ENCODE data around the gene CLN3. TPM values are rescaled to one million over a fixed set of nuclear protein-coding genes. Genes with fewer than 3 reads are reported as not detected.

The CLN3 gene
- total and polyA plus RNA-seq, 2 of the 13 experiments (the other 11 are each of a cell fraction or from before 2014, with no cell fraction given), result 23.4 to 46.8 TPM

DNA sequence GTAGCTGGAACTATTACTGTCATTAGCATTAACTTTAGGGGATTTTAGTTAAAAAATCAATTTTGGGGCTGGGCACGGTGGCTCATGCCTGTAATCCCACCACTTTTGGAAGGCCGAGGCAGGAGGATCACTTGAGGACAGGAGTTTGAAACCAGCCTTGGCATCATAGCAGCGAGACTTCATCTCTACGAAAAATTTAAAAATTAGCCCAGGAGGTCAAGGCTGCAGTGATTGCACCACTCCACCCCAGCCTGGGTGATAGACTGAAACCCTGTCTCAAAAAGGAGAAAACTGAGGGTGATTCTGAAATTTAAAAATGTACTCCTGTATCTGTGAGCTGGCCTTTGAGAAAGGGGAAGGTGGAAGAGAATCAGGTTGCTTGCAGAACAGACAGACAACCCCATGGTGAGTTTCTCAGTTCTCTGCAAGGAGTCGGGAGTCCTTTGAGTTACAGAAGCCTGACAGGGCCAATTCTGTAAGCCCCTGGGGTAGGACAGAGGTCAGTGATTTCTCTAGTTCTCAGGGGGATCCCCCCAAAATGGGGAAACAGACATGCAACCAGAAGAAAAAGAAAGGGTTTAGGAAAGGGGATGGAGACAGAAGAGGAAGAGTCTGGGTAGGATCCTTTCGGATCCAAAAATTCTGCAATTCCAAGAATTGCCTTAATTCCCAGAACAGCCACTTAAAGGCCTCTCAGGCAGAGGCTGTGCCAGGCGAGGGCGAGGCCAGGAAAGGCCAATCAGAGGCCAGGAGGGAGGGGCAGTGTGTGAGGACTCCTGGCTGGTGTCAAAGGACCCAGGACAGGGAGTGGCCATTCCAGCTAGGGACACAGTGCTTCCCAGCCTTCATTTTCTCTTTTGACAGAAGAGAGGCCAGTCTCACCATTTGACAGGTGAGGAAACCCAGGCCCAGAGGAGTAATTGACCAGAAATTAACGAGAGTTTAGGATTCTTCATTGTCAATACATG is 40.2 kb upstream of the CLN3 start (continued):
- TF ChIP-seq ZHX2 (IDR thresholded peaks at IDR 0.05; ENCODE audit: low read depth) (no peak), ZHX2 (CRISPR knock-in tag; IDR thresholded peaks at IDR 0.05; ENCODE audit: borderline replicate concordance) (no peak), ZNF205 (CRISPR knock-in tag; IDR thresholded peaks at IDR 0.05) (no peak), NCOR1 (IDR thresholded peaks at IDR 0.05; ENCODE audit: borderline replicate concordance, low read length) (peak; percentile 23; the same call in 1 of the 2 replicates), ZNF18 (CRISPR knock-in tag; IDR thresholded peaks at IDR 0.05; ENCODE audit: insufficient replicate concordance) (no peak), TCF7L2 (IDR thresholded peaks at IDR 0.05; ENCODE audit: low read depth, low read length) (no peak), ZNF678 (CRISPR knock-in tag; IDR thresholded peaks at IDR 0.05) (no peak), ZNF646 (CRISPR knock-in tag; IDR thresholded peaks at IDR 0.05) (no peak)
- TF ChIP-seq, protein P1, sequence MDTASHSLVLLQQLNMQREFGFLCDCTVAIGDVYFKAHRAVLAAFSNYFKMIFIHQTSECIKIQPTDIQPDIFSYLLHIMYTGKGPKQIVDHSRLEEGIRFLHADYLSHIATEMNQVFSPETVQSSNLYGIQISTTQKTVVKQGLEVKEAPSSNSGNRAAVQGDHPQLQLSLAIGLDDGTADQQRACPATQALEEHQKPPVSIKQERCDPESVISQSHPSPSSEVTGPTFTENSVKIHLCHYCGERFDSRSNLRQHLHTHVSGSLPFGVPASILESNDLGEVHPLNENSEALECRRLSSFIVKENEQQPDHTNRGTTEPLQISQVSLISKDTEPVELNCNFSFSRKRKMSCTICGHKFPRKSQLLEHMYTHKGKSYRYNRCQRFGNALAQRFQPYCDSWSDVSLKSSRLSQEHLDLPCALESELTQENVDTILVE (CRISPR knock-in tag; IDR thresholded peaks at IDR 0.05), result peak; percentile 32; the same call in 1 of the 2 replicates

Measured in HepG2 (cell line).